ENCODE measurements around the gene SSB.

The SSB gene

DNA sequence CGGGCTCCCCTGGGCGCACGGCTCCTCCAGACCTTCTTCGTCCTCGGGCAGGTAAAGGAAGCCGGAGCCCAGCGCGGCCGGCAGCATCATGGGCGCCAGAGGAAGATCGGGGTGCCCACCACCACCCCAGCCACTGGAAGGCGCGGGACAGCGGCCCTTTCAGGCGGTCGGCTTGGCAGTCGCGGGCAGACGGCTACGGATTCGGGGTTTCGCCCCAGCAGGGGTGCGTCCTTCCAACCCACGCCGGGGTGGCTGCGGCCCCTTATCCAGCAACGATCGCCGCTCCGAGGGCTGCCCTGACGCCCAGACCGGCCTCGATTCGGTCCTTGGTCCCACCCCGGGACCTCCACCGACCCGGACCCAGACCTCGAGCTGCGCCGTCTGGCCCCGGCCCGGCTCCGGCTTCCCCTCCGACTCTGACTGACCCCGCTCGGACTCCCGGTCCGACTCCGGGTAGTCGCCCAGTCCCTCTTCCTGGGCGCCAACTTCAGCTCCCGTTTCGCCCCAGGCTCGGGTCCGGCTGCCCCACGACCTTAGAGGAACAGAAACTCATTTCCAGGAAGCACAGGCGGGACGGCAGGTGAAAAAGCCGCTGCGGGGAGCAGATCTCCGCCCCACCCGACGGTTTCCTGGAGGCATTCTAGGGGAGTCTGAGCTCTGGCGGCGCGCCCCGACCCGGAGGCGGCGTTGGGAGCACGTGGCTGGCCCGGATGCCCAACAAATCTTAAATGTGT, 30.2 kb upstream of the SSB start:
- no peak for TF ChIP-seq REST (IDR thresholded peaks at IDR 0.05; ENCODE audit: insufficient read depth in 1 of 2, low read depth in 2 of 2, low read length in 2 of 2)
- TF ChIP-seq FOXP2 (optimal IDR thresholded peaks at IDR 0.05; ENCODE audit: borderline replicate concordance, extremely low read depth, extremely low read length, insufficient read depth): no peak
- no peak for TF ChIP-seq POLR2AphosphoS5 (IDR thresholded peaks at IDR 0.05; ENCODE audit: low read depth, low read length)
- no peak for TF ChIP-seq TAF1 (IDR thresholded peaks at IDR 0.05; ENCODE audit: borderline replicate concordance, insufficient read depth, low read length)
- no peak for TF ChIP-seq SIN3A (IDR thresholded peaks at IDR 0.05; ENCODE audit: borderline replicate concordance, insufficient read depth, low read length)

GRCh38 chr2:169771021-169771420, 27.6 kb upstream of the SSB start:
- TF ChIP-seq SIN3A (IDR thresholded peaks at IDR 0.05; ENCODE audit: borderline replicate concordance, insufficient read depth, low read length) (no peak), REST (IDR thresholded peaks at IDR 0.05; ENCODE audit: insufficient read depth in 1 of 2, low read depth in 2 of 2, low read length in 2 of 2) (no peak), POLR2AphosphoS5 (IDR thresholded peaks at IDR 0.05; ENCODE audit: low read depth, low read length) (no peak), TAF1 (IDR thresholded peaks at IDR 0.05; ENCODE audit: borderline replicate concordance, insufficient read depth, low read length) (no peak), FOXP2 (optimal IDR thresholded peaks at IDR 0.05; ENCODE audit: borderline replicate concordance, extremely low read depth, extremely low read length, insufficient read depth) (no peak)

GRCh38 chr2:169771612-169772011, 27.1 kb upstream of the SSB start:
- TF ChIP-seq REST (IDR thresholded peaks at IDR 0.05; ENCODE audit: insufficient read depth in 1 of 2, low read depth in 2 of 2, low read length in 2 of 2) (no peak), FOXP2 (optimal IDR thresholded peaks at IDR 0.05; ENCODE audit: borderline replicate concordance, extremely low read depth, extremely low read length, insufficient read depth) (no peak), SIN3A (IDR thresholded peaks at IDR 0.05; ENCODE audit: borderline replicate concordance, insufficient read depth, low read length) (no peak), TAF1 (IDR thresholded peaks at IDR 0.05; ENCODE audit: borderline replicate concordance, insufficient read depth, low read length) (no peak), POLR2AphosphoS5 (IDR thresholded peaks at IDR 0.05; ENCODE audit: low read depth, low read length) (no peak)

DNA sequence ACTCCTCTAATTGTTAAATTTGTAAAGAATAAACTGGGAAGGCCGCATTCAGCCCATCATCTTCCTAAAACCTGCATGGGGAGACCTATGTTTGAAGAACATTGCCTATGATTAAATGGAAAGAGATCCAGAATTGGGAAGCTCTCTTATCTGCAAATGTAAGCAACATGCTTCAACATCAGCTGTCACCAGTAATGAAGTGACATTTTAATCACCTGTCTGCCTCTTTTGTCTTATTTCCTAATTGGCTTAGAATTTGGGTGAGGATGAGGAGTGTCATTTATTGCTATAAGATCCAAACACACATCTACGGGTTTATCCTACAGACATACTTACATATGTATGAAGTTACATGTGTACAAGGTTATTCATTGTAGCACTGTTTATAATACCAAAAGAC, 26.0 kb upstream of the SSB start:
- TF ChIP-seq TAF1 (IDR thresholded peaks at IDR 0.05; ENCODE audit: borderline replicate concordance, insufficient read depth, low read length): no peak
- TF ChIP-seq FOXP2 (optimal IDR thresholded peaks at IDR 0.05; ENCODE audit: borderline replicate concordance, extremely low read depth, extremely low read length, insufficient read depth): no peak
- no peak for TF ChIP-seq SIN3A (IDR thresholded peaks at IDR 0.05; ENCODE audit: borderline replicate concordance, insufficient read depth, low read length)
- TF ChIP-seq POLR2AphosphoS5 (IDR thresholded peaks at IDR 0.05; ENCODE audit: low read depth, low read length): no peak
- no peak for TF ChIP-seq REST (IDR thresholded peaks at IDR 0.05; ENCODE audit: insufficient read depth in 1 of 2, low read depth in 2 of 2, low read length in 2 of 2)

Data from PFSK-1 (cell line).